HCT116 (cell line): Measurements from ENCODE around the gene SRCIN1.

Source experiments
- CTCF ChIP-seq, 3 experiments: fragments of 200-600 bp in 1 of 3; sonication (generic) in 1 of 3; IDR thresholded peaks in 2 of 3; conservative IDR thresholded peaks in 1 of 3; 2 replicates each; pipeline ENCODE4 v1.5.1; 2012 to 2017; ENCODE audit warnings: low read depth in 2 of 3, low read length in 2 of 3, antibody characterized with exemption in 1 of 3, borderline replicate concordance in 1 of 3, control low read depth in 1 of 3, mild to moderate bottlenecking in 1 of 3, mixed read lengths in 1 of 3, mixed run types in 1 of 3, moderate library complexity in 1 of 3; ENCODE audit not compliant: insufficient read depth in 1 of 3
- JUND ChIP-seq: IDR thresholded peaks from 2 replicates; pipeline ENCODE4 v1.6.1; 2012
- POLR2A ChIP-seq: IDR thresholded peaks from 2 replicates; pipeline ENCODE4 v1.7.0; 2011; ENCODE audit warnings: borderline replicate concordance; ENCODE audit not compliant: insufficient read depth, insufficient read length; ENCODE audit errors: extremely low read depth
- RAD21 ChIP-seq: IDR thresholded peaks from 2 replicates; pipeline ENCODE4 v1.6.1; 2012; ENCODE audit warnings: low read depth, mild to moderate bottlenecking
- REST ChIP-seq: IDR thresholded peaks from 2 replicates; pipeline ENCODE4 v1.6.1; 2012; ENCODE audit warnings: low read depth
- YY1 ChIP-seq: IDR thresholded peaks from 2 replicates; pipeline ENCODE4 v1.6.1; 2011; ENCODE audit warnings: low read length, low read depth, moderate library complexity, mild to moderate bottlenecking; ENCODE audit not compliant: insufficient replicate concordance; ENCODE audit errors: extremely low read depth

GRCh38 chr17:38554430-38555350 lies 51.1 kb downstream of the SRCIN1 start:
- TF ChIP-seq CTCF (IDR thresholded peaks at IDR 0.05 in 2 of 3, conservative IDR thresholded peaks at IDR 0.05 in 1 of 3; ENCODE audit: borderline replicate concordance in 1 of 3, insufficient read depth in 1 of 3, low read depth in 2 of 3, low read length in 2 of 3) (no peak), POLR2A (no peak), YY1 (no peak), RAD21 (no peak), JUND (no peak), REST (no peak)
